IMR-90 (cell line): ENCODE data around the gene NARF. TPM values are rescaled to one million over a fixed set of nuclear protein-coding genes. Genes with fewer than 3 reads are reported as not detected.

Source experiments
- ATAC-seq: fragments of 200-7000 bp; cut with Tn5 transposase; 2 replicates; pipeline ENCODE4 v1.9.1; 2020; ENCODE audit warnings: low read depth, mild to moderate bottlenecking, moderate library complexity
- BruUV-seq: library from RNA; stranded (reverse); fragments of 400-500 nt; replicated peaks from 2 replicates; lab custom pipeline; 2021; lab: Mats Ljungman, UMichigan
- CTCF ChIA-PET: fragments of 300-600 bp; formaldehyde crosslinking; extraction: SDS; loops from one replicate; lab custom pipeline; 2021; ENCODE audit warnings: antibody characterized with exemption; lab: Yijun Ruan, JAX
- POLR2A ChIA-PET: fragments of 300-600 bp; sonication (Branson Sonifier 250); formaldehyde crosslinking; loops from one replicate; lab custom pipeline; 2022; ENCODE audit warnings: antibody characterized with exemption; ENCODE audit not compliant: unreplicated experiment; lab: Charles Lee
- DNase-seq: peaks from one replicate; pipeline ENCODE4 v3.0.0; 2013
- H2AFZ ChIP-seq: replicated peaks from 2 replicates; pipeline ENCODE3; 2013; ENCODE audit warnings: low read length, mild to moderate bottlenecking; ENCODE audit not compliant: poor library complexity
- H2AK5ac ChIP-seq: 2 replicates; pipeline ENCODE4 v1.6.1; 2013; ENCODE audit warnings: low read depth, low read length, inconsistent platforms
- H2AK9ac ChIP-seq: replicated peaks from 2 replicates; pipeline ENCODE3; 2013; ENCODE audit warnings: mild to moderate bottlenecking, low read depth, low read length, moderate library complexity; ENCODE audit not compliant: poor library complexity
- H2BK120ac ChIP-seq: 2 replicates; pipeline ENCODE4 v1.6.1; 2013; ENCODE audit warnings: low read depth, low read length, inconsistent platforms
- H2BK15ac ChIP-seq: 3 replicates; pipeline ENCODE4 v1.6.1; 2013; ENCODE audit warnings: low read depth, low read length, inconsistent platforms
- H2BK20ac ChIP-seq: 2 replicates; pipeline ENCODE4 v1.6.1; 2013; ENCODE audit warnings: low read depth, mild to moderate bottlenecking, inconsistent platforms, low read length, moderate library complexity
- H2BK5ac ChIP-seq: 2 replicates; pipeline ENCODE4 v1.6.1; 2013; ENCODE audit warnings: mild to moderate bottlenecking, low read depth, low read length, inconsistent platforms; ENCODE audit not compliant: poor library complexity, severe bottlenecking
- H3K14ac ChIP-seq: replicated peaks from 2 replicates; pipeline ENCODE4 v1.6.1; 2013; ENCODE audit warnings: low read depth, low read length, inconsistent platforms
- H3K18ac ChIP-seq: 2 replicates; pipeline ENCODE4 v1.6.1; 2013; ENCODE audit warnings: low read depth, low read length, control low read depth
- H3K23ac ChIP-seq: 2 replicates; pipeline ENCODE4 v1.6.1; 2013; ENCODE audit warnings: low read depth, low read length, inconsistent platforms
- H3K27ac ChIP-seq: 2 replicates; pipeline ENCODE4 v1.5.1; 2013; ENCODE audit warnings: mild to moderate bottlenecking, control low read depth, low read length; ENCODE audit not compliant: insufficient read depth
- H3K27me3 ChIP-seq: 2 replicates; pipeline ENCODE4 v1.6.1; 2013; ENCODE audit warnings: low read length; ENCODE audit not compliant: control insufficient read depth, insufficient read depth
- H3K36me3 ChIP-seq: 2 replicates; pipeline ENCODE4 v1.6.1; 2013; ENCODE audit warnings: low read length, mixed read lengths; ENCODE audit not compliant: control insufficient read depth, insufficient read depth
- H3K4ac ChIP-seq: 2 replicates; pipeline ENCODE4 v1.6.1; 2013; ENCODE audit warnings: low read depth, low read length, inconsistent platforms
- H3K4me1 ChIP-seq: 2 replicates; pipeline ENCODE4 v1.6.1; 2013; ENCODE audit warnings: low read length, mixed read lengths; ENCODE audit not compliant: control insufficient read depth, insufficient read depth
- H3K4me2 ChIP-seq: 2 replicates; pipeline ENCODE4 v1.6.1; 2013; ENCODE audit warnings: low read depth, mild to moderate bottlenecking, control low read depth, low read length, moderate library complexity
- H3K4me3 ChIP-seq: 2 replicates; pipeline ENCODE4 v1.5.1; 2013; ENCODE audit warnings: low read depth, mild to moderate bottlenecking, control low read depth, low read length, moderate library complexity; ENCODE audit not compliant: insufficient read depth
- H3K56ac ChIP-seq: 2 replicates; pipeline ENCODE4 v1.6.1; 2013; ENCODE audit warnings: low read length, inconsistent platforms; ENCODE audit not compliant: insufficient read depth; ENCODE audit errors: extremely low read depth
- H3K79me1 ChIP-seq, 2 experiments: 2 replicates each; pipeline ENCODE4 v1.6.1; 2013; ENCODE audit warnings: low read length in 2 of 2, inconsistent platforms in 1 of 2, low read depth in 1 of 2
- H3K9ac ChIP-seq: 2 replicates; pipeline ENCODE4 v1.6.1; 2013; ENCODE audit warnings: low read depth, low read length, control low read depth
- H3K9me1 ChIP-seq: 2 replicates; pipeline ENCODE4 v1.6.1; 2013; ENCODE audit warnings: low read length, inconsistent platforms; ENCODE audit not compliant: insufficient read depth
- H3K9me3 ChIP-seq: 2 replicates; pipeline ENCODE4 v1.6.1; 2013; ENCODE audit warnings: low read length; ENCODE audit not compliant: control insufficient read depth, insufficient read depth
- H4K20me1 ChIP-seq: 2 replicates; pipeline ENCODE4 v1.6.1; 2013; ENCODE audit warnings: low read length, inconsistent platforms; ENCODE audit not compliant: insufficient read depth
- H4K5ac ChIP-seq: 2 replicates; pipeline ENCODE4 v1.6.1; 2013; ENCODE audit warnings: mild to moderate bottlenecking, low read depth, low read length, control low read depth
- H4K8ac ChIP-seq, 2 experiments: 2 replicates each; pipeline ENCODE4 v1.6.1; 2013; ENCODE audit warnings: low read depth in 2 of 2, low read length in 2 of 2, control low read depth in 1 of 2, inconsistent platforms in 1 of 2
- H4K91ac ChIP-seq: 2 replicates; pipeline ENCODE4 v1.6.1; 2013; ENCODE audit warnings: low read depth, low read length, inconsistent platforms; ENCODE audit not compliant: insufficient read depth
- RAD21 ChIP-seq: IDR thresholded peaks from 2 replicates; pipeline ENCODE4 v1.6.1; 2012; ENCODE audit warnings: low read length, improper control_type of control experiment
- RFX5 ChIP-seq: IDR thresholded peaks from 2 replicates; pipeline ENCODE4 v1.8.0; 2012; ENCODE audit warnings: low read depth, mild to moderate bottlenecking, low read length, moderate library complexity
- WGBS, 2 experiments: methylation state at CpG; one replicate each; pipeline versions ENCODE4 v1.1.5 to v1.1.7; 2013; ENCODE audit warnings: missing lambda C conversion rate in 2 of 2; ENCODE audit not compliant: insufficient read length in 1 of 2; ENCODE audit errors: extremely low coverage in 2 of 2; 5-methylcytosine and 5-hydroxymethylcytosine counted together
- dilution Hi-C: fragments of 300-500 bp; cut with HindIII; formaldehyde crosslinking; loops from one replicate; pipeline ENCODE4 v1.14.3; 2018; ENCODE audit warnings: low sequenced_read_pairs; ENCODE audit not compliant: unreplicated experiment
- in situ Hi-C: fragments of 300-500 bp; cut with MboI; formaldehyde crosslinking; loops from 3 replicates; pipeline ENCODE4 v1.14.3; 2019; ENCODE audit warnings: low sequenced_read_pairs, inconsistent platforms, mixed read lengths
- intact Hi-C: fragments of 100-400 bp; cut with micrococcal nuclease; formaldehyde crosslinking; loops from 2 replicates; pipeline ENCODE4 v1.10.0; 2022
- polyA plus RNA-seq, 3 experiments: library from polyadenylated mRNA; depleted of rRNA; stranded (reverse); fragments of >200 nt; gene quantifications; 2 replicates each; pipeline ENCODE4 v1.2.3, GENCODE V29; 2012; ENCODE audit warnings: low replicate concordance in 1 of 3
- total RNA-seq: library from RNA; depleted of rRNA; stranded (reverse); fragments of >200 nt; gene quantifications from 2 replicates; pipeline ENCODE4 v1.2.3, GENCODE V29; 2012
- TF ChIP-seq, protein P1 (sequence below): fragments of 150-350 bp; IDR thresholded peaks from 2 replicates; pipeline ENCODE4 v1.6.1; 2017; ENCODE audit warnings: mild to moderate bottlenecking, antibody characterized with exemption, low read length, low read depth
- TF ChIP-seq, protein P2 (sequence below): conservative IDR thresholded peaks from 2 replicates; pipeline ENCODE4 v1.5.1; 2012; ENCODE audit warnings: mild to moderate bottlenecking, low read depth, low read length, improper control_type of control experiment

NARF gene
- total and polyA plus RNA-seq, 2 of the 4 experiments (the other 2 are of a cell fraction) = 83.7 to 94.8 TPM

DNA sequence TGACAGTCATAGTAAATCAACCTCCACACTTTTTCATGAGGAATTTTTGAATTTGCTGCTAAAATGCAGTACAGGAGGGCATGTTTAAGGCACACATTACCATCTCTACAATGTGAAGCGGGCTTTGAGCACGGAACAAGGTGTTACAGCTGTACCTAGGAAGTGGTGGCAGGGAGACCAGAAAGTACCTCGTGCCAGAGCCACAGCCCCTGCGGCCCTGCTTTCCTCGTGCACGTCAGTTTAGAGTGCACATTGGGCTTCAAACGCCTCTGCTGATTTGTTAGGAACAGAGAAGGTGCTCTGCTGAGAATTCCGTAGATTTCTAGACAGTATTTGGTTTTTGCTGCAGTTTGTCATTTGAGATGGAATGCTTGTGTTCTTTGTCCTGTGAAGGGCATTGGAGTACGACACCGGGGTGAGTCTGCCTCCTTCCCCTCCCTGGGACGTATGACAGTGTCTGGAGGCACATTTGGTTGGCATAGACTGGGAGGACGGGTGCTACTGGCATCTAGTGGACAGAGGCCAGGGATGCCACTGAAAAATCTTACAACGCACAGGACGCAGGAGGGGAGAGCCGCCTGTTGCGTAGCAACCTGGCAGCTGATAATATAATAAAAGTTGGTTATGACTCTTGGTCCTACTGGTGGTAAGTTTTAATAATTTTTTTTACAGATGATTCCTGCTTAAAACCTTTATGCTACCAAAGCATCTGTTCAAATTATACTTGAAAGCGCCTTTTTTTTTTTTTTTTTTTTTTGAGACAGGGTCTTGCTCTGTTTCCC lies 70.1 kb downstream of the NARF start:
- intact Hi-C loops (no loop called here), dilution Hi-C loops (no loop called here), in situ Hi-C loops (no loop called here)
- no peak overlapping the region for H2AK9ac ChIP-seq
- no peak overlapping the region for H3K4me3 ChIP-seq
- ATAC-seq (no peak), DNase-seq (peak; percentile 24)
- H3K9me1 ChIP-seq = peaks cover 23% of the 10 kb centered on the region
- H2BK5ac ChIP-seq = no peak overlapping the region
- no peak overlapping the region for H3K18ac ChIP-seq
- no peak overlapping the region for H4K91ac ChIP-seq
- H3K56ac ChIP-seq = no peak overlapping the region
- POLR2A ChIA-PET = no interaction called here
- H2BK20ac ChIP-seq = no peak overlapping the region
- no TSS peak for BruUV-seq
- no peak overlapping the region for H3K4ac ChIP-seq
- H3K27ac ChIP-seq = no peak overlapping the region
- no peak overlapping the region for H2BK120ac ChIP-seq
- no peaks in the 10 kb centered on the region for H3K9me3 ChIP-seq
- H3K23ac ChIP-seq = no peak overlapping the region
- H3K9ac ChIP-seq = no peak overlapping the region
- H2BK15ac ChIP-seq = no peak overlapping the region
- TF ChIP-seq, protein P1, sequence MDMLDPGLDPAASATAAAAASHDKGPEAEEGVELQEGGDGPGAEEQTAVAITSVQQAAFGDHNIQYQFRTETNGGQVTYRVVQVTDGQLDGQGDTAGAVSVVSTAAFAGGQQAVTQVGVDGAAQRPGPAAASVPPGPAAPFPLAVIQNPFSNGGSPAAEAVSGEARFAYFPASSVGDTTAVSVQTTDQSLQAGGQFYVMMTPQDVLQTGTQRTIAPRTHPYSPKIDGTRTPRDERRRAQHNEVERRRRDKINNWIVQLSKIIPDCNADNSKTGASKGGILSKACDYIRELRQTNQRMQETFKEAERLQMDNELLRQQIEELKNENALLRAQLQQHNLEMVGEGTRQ = no peak
- TF ChIP-seq RFX5 = no peak
- peak; percentile 31; the same call in 1 of the 2 replicates for TF ChIP-seq RAD21
- TF ChIP-seq, protein P2, sequence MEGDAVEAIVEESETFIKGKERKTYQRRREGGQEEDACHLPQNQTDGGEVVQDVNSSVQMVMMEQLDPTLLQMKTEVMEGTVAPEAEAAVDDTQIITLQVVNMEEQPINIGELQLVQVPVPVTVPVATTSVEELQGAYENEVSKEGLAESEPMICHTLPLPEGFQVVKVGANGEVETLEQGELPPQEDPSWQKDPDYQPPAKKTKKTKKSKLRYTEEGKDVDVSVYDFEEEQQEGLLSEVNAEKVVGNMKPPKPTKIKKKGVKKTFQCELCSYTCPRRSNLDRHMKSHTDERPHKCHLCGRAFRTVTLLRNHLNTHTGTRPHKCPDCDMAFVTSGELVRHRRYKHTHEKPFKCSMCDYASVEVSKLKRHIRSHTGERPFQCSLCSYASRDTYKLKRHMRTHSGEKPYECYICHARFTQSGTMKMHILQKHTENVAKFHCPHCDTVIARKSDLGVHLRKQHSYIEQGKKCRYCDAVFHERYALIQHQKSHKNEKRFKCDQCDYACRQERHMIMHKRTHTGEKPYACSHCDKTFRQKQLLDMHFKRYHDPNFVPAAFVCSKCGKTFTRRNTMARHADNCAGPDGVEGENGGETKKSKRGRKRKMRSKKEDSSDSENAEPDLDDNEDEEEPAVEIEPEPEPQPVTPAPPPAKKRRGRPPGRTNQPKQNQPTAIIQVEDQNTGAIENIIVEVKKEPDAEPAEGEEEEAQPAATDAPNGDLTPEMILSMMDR = peak; percentile 28; the same call in 1 of the 2 replicates
- peaks cover 13% of the 10 kb centered on the region for H3K4me1 ChIP-seq
- CTCF ChIA-PET = no interaction called here
- H4K20me1 ChIP-seq = peaks cover 95% of the 10 kb centered on the region
- H3K36me3 ChIP-seq = peaks cover 1% of the 10 kb centered on the region; the same call in 1 of the 2 replicates
- H3K79me1 ChIP-seq = peaks cover 7 to 82% of the 10 kb centered on the region in 2 experiments; a peak in 3 of 4 replicates
- no peak overlapping the region for H2AFZ ChIP-seq
- H3K14ac ChIP-seq = peak overlapping the region; percentile 37; the same call in 1 of the 2 replicates
- WGBS, 2 experiments = 65% methylated on average over 6 of the region's 17 CpGs; no CpG with 5 or more reads in 1 of the 2 experiments
- H4K5ac ChIP-seq = no peak overlapping the region
- H3K27me3 ChIP-seq = no peaks in the 10 kb centered on the region
- H4K8ac ChIP-seq = no peak overlapping the region
- no peak overlapping the region for H3K4me2 ChIP-seq
- H2AK5ac ChIP-seq = peak overlapping the region; percentile 23; the same call in 1 of the 2 replicates
